PC-3 (cell line): ENCODE data around the gene RRM1. TPM values are rescaled to one million over a fixed set of nuclear protein-coding genes. Genes with fewer than 3 reads are reported as not detected.

Experiments used
- ATAC-seq: fragments of 200-7000 bp; cut with Tn5 transposase; 2 replicates; pipeline ENCODE4 v1.9.1; 2020; ENCODE audit warnings: mild to moderate bottlenecking, moderate library complexity
- BruUV-seq: library from RNA; stranded (reverse); fragments of 400-500 nt; replicated peaks from 2 replicates; lab custom pipeline; 2021; lab: Mats Ljungman, UMichigan
- CTCF ChIA-PET: fragments of 300-600 bp; sonication (Branson Sonifier 250); formaldehyde crosslinking; loops from one replicate; lab custom pipeline; 2022; ENCODE audit warnings: antibody characterized with exemption; lab: Charles Lee
- POLR2A ChIA-PET: fragments of 300-600 bp; sonication (Branson Sonifier 250); formaldehyde crosslinking; loops from one replicate; lab custom pipeline; 2022; ENCODE audit warnings: antibody characterized with exemption; ENCODE audit not compliant: unreplicated experiment; lab: Charles Lee
- DNase-seq: peaks from one replicate; pipeline ENCODE4 v3.0.0-alpha.2; 2015
- H2AFZ ChIP-seq: fragments of 300-600 bp; sonication (generic); 2 replicates; pipeline ENCODE4 v1.6.0; 2016; ENCODE audit warnings: antibody characterized with exemption, low read length
- H3F3A ChIP-seq: fragments of 300-600 bp; sonication (generic); one replicate; pipeline ENCODE4 v1.6.0; 2017; ENCODE audit warnings: antibody characterized with exemption, low read length, control low read depth, mild to moderate bottlenecking; ENCODE audit not compliant: unreplicated experiment
- H3K27ac ChIP-seq: fragments of 300-600 bp; sonication (generic); 2 replicates; pipeline ENCODE4 v1.5.1; 2016; ENCODE audit warnings: mild to moderate bottlenecking, low read length
- H3K27me3 ChIP-seq: fragments of 300-600 bp; sonication (generic); 2 replicates; pipeline ENCODE4 v1.6.1; 2016; ENCODE audit warnings: low read length, mixed read lengths
- H3K36me3 ChIP-seq: fragments of 300-600 bp; sonication (generic); 2 replicates; pipeline ENCODE4 v1.6.1; 2016; ENCODE audit warnings: low read depth, mixed run types, low read length, mixed read lengths
- H3K4me1 ChIP-seq: fragments of 300-600 bp; sonication (generic); 2 replicates; pipeline ENCODE4 v1.5.1; 2016; ENCODE audit warnings: low read length; ENCODE audit not compliant: insufficient read depth
- H3K4me2 ChIP-seq: fragments of 300-600 bp; sonication (generic); 2 replicates; pipeline ENCODE4 v1.6.0; 2016; ENCODE audit warnings: low read length
- H3K4me3 ChIP-seq: fragments of 300-600 bp; sonication (generic); 2 replicates; pipeline ENCODE4 v1.5.1; 2016; ENCODE audit warnings: mild to moderate bottlenecking, low read length, mixed read lengths
- H3K79me2 ChIP-seq: fragments of 300-600 bp; sonication (generic); 2 replicates; pipeline ENCODE4 v1.6.1; 2017; ENCODE audit warnings: low read length, mixed read lengths
- H3K9ac ChIP-seq: fragments of 300-600 bp; sonication (generic); 2 replicates; pipeline ENCODE4 v1.6.0; 2016; ENCODE audit warnings: mild to moderate bottlenecking, low read length
- H3K9me2 ChIP-seq: fragments of 300-600 bp; sonication (generic); replicated peaks from 2 replicates; pipeline ENCODE4 v1.6.1; 2016; ENCODE audit warnings: mixed run types, low read length, mixed read lengths
- H3K9me3 ChIP-seq: fragments of 300-600 bp; sonication (generic); 2 replicates; pipeline ENCODE4 v1.6.1; 2016; ENCODE audit warnings: low read length, mixed read lengths
- H4K20me1 ChIP-seq: fragments of 300-600 bp; sonication (generic); 2 replicates; pipeline ENCODE4 v1.6.1; 2016; ENCODE audit warnings: low read length, mixed read lengths
- CTCF ChIP-seq: fragments of 300-600 bp; sonication (generic); conservative IDR thresholded peaks from 2 replicates; pipeline ENCODE4 v1.5.1; 2017; ENCODE audit warnings: antibody characterized with exemption, low read depth, mild to moderate bottlenecking, low read length
- EZH2 ChIP-seq: fragments of 300-600 bp; sonication (generic); IDR thresholded peaks from one replicate; pipeline ENCODE4 v1.6.1; 2017; ENCODE audit warnings: antibody characterized with exemption, mild to moderate bottlenecking, low read length; ENCODE audit not compliant: unreplicated experiment
- EZH2phosphoT487 ChIP-seq: fragments of 300-600 bp; sonication (generic); IDR thresholded peaks from 2 replicates; pipeline ENCODE4 v1.6.1; 2018; ENCODE audit warnings: mild to moderate bottlenecking, antibody characterized with exemption, low read length, borderline replicate concordance
- intact Hi-C: fragments of 100-400 bp; cut with micrococcal nuclease; formaldehyde crosslinking; loops from 2 replicates; pipeline ENCODE4 v1.9.0; 2023
- total RNA-seq: library from RNA; depleted of rRNA; stranded (reverse); fragments of >200 nt; gene quantifications from 2 replicates; pipeline ENCODE4 v1.2.3, GENCODE V29; 2014

Gene RRM1
- total RNA-seq, 1 experiment from 2014 or later: 106 TPM

- no peaks in the 10 kb centered on the region for H3K79me2 ChIP-seq
- H3K4me1 ChIP-seq: no peaks in the 10 kb centered on the region
- DNase-seq (no peak), ATAC-seq (no peak)
- POLR2A ChIA-PET: no interaction called here
- H3K27me3 ChIP-seq: no peaks in the 10 kb centered on the region
- TF ChIP-seq EZH2 (no peak), CTCF (no peak), EZH2phosphoT487 (no peak)
- no peak overlapping the region for H3K27ac ChIP-seq
- intact Hi-C loops: loop anchor here (5.0 kb wide), 1 partner anchor 1202 kb away; the partner anchor contains the start of gene OR51M1
- H3F3A ChIP-seq: no peaks in the 10 kb centered on the region
- H4K20me1 ChIP-seq: no peaks in the 10 kb centered on the region
- H3K9me2 ChIP-seq: no peaks in the 10 kb centered on the region
- no peak overlapping the region for H3K9ac ChIP-seq
- no peaks in the 10 kb centered on the region for H3K9me3 ChIP-seq
- BruUV-seq: no TSS peak
- no peak overlapping the region for H3K4me2 ChIP-seq
- CTCF ChIA-PET: no interaction called here
- H2AFZ ChIP-seq: no peak overlapping the region
- no peak overlapping the region for H3K4me3 ChIP-seq
- H3K36me3 ChIP-seq: no peaks in the 10 kb centered on the region
Observed at GRCh38 chr11:4180441-4181183, 86.0 kb downstream of the RRM1 start.

GRCh38 chr11:4181782-4182721 is 87.5 kb downstream of the RRM1 start:
- H3K4me2 ChIP-seq: no peak overlapping the region
- H3K27me3 ChIP-seq: no peaks in the 10 kb centered on the region
- TF ChIP-seq EZH2phosphoT487 (no peak), EZH2 (no peak), CTCF (peak; percentile 86)
- ATAC-seq (peak; percentile 95), DNase-seq (peak; percentile 74)
- POLR2A ChIA-PET: no interaction called here
- no peaks in the 10 kb centered on the region for H3K9me2 ChIP-seq
- no peaks in the 10 kb centered on the region for H4K20me1 ChIP-seq
- CTCF ChIA-PET: interaction anchor here (0.8 kb wide), 1 partner anchor 370 kb away, joined by 8 read pairs; no protein-coding TSS in a partner anchor
- H3K4me1 ChIP-seq: no peaks in the 10 kb centered on the region
- no peak overlapping the region for H2AFZ ChIP-seq
- H3K79me2 ChIP-seq: no peaks in the 10 kb centered on the region
- H3F3A ChIP-seq: no peaks in the 10 kb centered on the region
- intact Hi-C loops: loop anchor here (1.0 to 5.0 kb wide), 2 partner anchors 357 to 1200 kb away; partner anchors contain the start of gene OR51M1
- no peaks in the 10 kb centered on the region for H3K36me3 ChIP-seq
- H3K9me3 ChIP-seq: no peaks in the 10 kb centered on the region
- no peak overlapping the region for H3K4me3 ChIP-seq
- H3K9ac ChIP-seq: no peak overlapping the region
- H3K27ac ChIP-seq: no peak overlapping the region
- no TSS peak for BruUV-seq
